Calu3 (cell line): ENCODE measurements around the gene CHI3L1. TPM values are rescaled to one million over a fixed set of nuclear protein-coding genes. Genes with fewer than 3 reads are reported as not detected.

Experiments used
- BruUV-seq: library from RNA; stranded (reverse); fragments of 400-500 nt; replicated peaks from 2 replicates; lab custom pipeline; 2021; lab: Mats Ljungman, UMichigan
- CTCF ChIA-PET: fragments of 300-600 bp; sonication (Branson Sonifier 250); formaldehyde crosslinking; loops from one replicate; lab custom pipeline; 2022; ENCODE audit warnings: antibody characterized with exemption; lab: Charles Lee
- DNase-seq: peaks from one replicate; pipeline ENCODE4 v3.0.0; 2022
- H3K27ac Mint-ChIP-seq: one replicate; pipeline ENCODE4 v1.8.0; 2022; ENCODE audit warnings: mixed read lengths; ENCODE audit not compliant: unreplicated experiment
- H3K27me3 Mint-ChIP-seq: one replicate; pipeline ENCODE4 v1.8.0; 2022; ENCODE audit warnings: mixed read lengths; ENCODE audit not compliant: unreplicated experiment
- H3K36me3 Mint-ChIP-seq: one replicate; pipeline ENCODE4 v1.8.0; 2022; ENCODE audit warnings: mild to moderate bottlenecking, moderate library complexity, mixed read lengths; ENCODE audit not compliant: insufficient read depth, unreplicated experiment
- H3K4me1 Mint-ChIP-seq: one replicate; pipeline ENCODE4 v1.8.0; 2022; ENCODE audit warnings: mild to moderate bottlenecking, low read depth, mixed read lengths; ENCODE audit not compliant: unreplicated experiment
- H3K4me3 Mint-ChIP-seq: one replicate; pipeline ENCODE4 v1.8.0; 2022; ENCODE audit warnings: mild to moderate bottlenecking, low read depth, moderate library complexity, mixed read lengths; ENCODE audit not compliant: unreplicated experiment
- H3K9me3 Mint-ChIP-seq: one replicate; pipeline ENCODE4 v1.8.0; 2022; ENCODE audit warnings: low read depth, mixed read lengths; ENCODE audit not compliant: unreplicated experiment
- intact Hi-C: fragments of 100-400 bp; cut with micrococcal nuclease; formaldehyde crosslinking; loops from one replicate; pipeline ENCODE4 v1.10.0; 2022; ENCODE audit not compliant: unreplicated experiment
- total RNA-seq: library from RNA; stranded (reverse); gene quantifications from 2 replicates; pipeline ENCODE4 v1.2.3, GENCODE V29; 2022
- TF ChIP-seq, protein P1 (sequence below): fragments of 200-600 bp; IDR thresholded peaks from one replicate; pipeline ENCODE4 v1.8.0; 2022; ENCODE audit warnings: antibody characterized with exemption; ENCODE audit not compliant: unreplicated experiment

Gene CHI3L1
- total RNA-seq, 1 experiment from 2014 or later = not detected

DNA sequence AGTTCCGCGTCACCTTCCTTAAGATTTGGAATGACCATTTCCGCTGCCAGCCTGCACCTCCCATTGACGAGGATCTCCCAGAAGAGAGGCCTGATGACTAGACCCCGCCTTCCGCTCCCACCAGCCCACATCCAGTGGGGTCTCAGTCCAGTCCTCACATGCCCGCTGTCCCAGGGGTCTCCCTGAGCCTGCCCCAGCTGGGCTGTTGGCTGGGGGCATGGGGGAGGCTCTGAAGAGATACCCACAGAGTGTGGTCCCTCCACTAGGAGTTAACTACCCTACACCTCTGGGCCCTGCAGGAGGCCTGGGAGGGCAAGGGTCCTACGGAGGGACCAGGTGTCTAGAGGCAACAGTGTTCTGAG is 20.7 kb downstream of the CHI3L1 start:
- DNase-seq = no peak
- Mint-ChIP-seq H3K27me3 (peaks cover 87% of the 10 kb centered on the region), H3K4me3 (no peak overlapping the region), H3K9me3 (no peaks in the 10 kb centered on the region), H3K4me1 (peaks cover 14% of the 10 kb centered on the region), H3K36me3 (no peaks in the 10 kb centered on the region), H3K27ac (no peak overlapping the region)
- BruUV-seq = no TSS peak
- CTCF ChIA-PET = interaction anchor here (1.0 to 2.2 kb wide), 8 partner anchors 9 to 126 kb away, joined by 4 to 18 read pairs (median 6); partner anchors contain the start of gene ADORA1
- intact Hi-C loops = no loop called here
- TF ChIP-seq, protein P1, sequence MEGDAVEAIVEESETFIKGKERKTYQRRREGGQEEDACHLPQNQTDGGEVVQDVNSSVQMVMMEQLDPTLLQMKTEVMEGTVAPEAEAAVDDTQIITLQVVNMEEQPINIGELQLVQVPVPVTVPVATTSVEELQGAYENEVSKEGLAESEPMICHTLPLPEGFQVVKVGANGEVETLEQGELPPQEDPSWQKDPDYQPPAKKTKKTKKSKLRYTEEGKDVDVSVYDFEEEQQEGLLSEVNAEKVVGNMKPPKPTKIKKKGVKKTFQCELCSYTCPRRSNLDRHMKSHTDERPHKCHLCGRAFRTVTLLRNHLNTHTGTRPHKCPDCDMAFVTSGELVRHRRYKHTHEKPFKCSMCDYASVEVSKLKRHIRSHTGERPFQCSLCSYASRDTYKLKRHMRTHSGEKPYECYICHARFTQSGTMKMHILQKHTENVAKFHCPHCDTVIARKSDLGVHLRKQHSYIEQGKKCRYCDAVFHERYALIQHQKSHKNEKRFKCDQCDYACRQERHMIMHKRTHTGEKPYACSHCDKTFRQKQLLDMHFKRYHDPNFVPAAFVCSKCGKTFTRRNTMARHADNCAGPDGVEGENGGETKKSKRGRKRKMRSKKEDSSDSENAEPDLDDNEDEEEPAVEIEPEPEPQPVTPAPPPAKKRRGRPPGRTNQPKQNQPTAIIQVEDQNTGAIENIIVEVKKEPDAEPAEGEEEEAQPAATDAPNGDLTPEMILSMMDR = no peak

DNA sequence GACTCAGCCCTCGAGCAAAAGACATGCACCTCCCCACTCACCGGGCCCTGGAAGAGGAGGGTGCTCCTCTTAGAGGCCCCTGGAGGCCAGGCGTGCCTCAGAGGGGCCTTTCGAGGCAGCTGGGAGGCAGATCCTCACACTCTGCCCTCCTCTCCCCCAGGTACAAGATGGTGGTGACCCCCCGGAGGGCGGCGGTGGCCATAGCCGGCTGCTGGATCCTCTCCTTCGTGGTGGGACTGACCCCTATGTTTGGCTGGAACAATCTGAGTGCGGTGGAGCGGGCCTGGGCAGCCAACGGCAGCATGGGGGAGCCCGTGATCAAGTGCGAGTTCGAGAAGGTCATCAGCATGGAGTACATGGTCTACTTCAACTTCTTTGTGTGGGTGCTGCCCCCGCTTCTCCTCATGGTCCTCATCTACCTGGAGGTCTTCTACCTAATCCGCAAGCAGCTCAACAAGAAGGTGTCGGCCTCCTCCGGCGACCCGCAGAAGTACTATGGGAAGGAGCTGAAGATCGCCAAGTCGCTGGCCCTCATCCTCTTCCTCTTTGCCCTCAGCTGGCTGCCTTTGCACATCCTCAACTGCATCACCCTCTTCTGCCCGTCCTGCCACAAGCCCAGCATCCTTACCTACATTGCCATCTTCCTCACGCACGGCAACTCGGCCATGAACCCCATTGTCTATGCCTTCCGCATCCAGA is 21.3 kb downstream of the CHI3L1 start:
- Mint-ChIP-seq H3K27ac (no peak overlapping the region), H3K36me3 (no peaks in the 10 kb centered on the region), H3K9me3 (no peaks in the 10 kb centered on the region), H3K4me1 (peaks cover 15% of the 10 kb centered on the region), H3K27me3 (peaks cover 87% of the 10 kb centered on the region), H3K4me3 (no peak overlapping the region)
- TF ChIP-seq, protein P1 = no peak
- intact Hi-C loops = no loop called here
- BruUV-seq = no TSS peak
- CTCF ChIA-PET = interaction anchor here (1.6 to 2.2 kb wide), 2 partner anchors 17 to 51 kb away, joined by 5 to 18 read pairs; no protein-coding TSS in a partner anchor
- no peak for DNase-seq

DNA sequence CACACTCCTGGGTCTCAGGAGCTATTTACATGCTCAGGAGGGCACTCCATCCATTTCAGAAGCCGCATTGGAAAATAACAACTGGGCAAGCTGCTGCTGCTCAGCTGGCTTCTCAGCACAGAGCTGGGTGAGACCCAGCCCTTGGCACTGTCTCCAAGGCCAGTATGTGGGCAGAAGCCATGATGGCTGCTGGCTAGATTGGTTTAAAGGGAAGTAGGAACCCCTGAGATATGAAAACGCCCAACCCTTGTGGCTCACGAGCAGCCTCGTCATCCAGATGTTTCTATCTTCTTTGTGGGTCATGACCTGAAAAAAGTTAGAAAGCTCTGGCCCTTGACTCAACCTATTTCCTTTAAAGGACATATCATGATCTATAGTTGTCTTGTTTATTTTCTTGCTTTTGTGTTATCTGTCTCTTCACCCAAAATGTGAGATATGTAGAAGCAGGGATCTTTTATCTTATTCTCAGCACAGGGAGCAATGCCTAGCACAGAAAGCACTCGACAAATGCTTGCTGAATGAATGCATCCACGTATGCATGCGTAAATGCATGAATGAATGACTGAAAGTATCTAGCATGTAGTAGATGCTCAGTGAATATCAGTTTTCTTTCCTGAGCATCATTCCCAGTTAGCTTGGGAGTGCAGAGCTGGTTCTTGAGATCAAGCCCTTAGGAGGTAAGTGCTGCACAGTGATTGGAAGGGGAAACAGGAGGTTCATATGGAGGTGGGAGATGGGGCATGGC is 22.4 kb downstream of the CHI3L1 start:
- Mint-ChIP-seq H3K4me3 (no peak overlapping the region), H3K27me3 (peaks cover 87% of the 10 kb centered on the region), H3K9me3 (peaks cover 6% of the 10 kb centered on the region), H3K36me3 (no peaks in the 10 kb centered on the region), H3K27ac (no peak overlapping the region), H3K4me1 (peaks cover 15% of the 10 kb centered on the region)
- intact Hi-C loops = no loop called here
- DNase-seq = no peak
- no TSS peak for BruUV-seq
- TF ChIP-seq, protein P1 = no peak
- CTCF ChIA-PET = no interaction called here

DNA sequence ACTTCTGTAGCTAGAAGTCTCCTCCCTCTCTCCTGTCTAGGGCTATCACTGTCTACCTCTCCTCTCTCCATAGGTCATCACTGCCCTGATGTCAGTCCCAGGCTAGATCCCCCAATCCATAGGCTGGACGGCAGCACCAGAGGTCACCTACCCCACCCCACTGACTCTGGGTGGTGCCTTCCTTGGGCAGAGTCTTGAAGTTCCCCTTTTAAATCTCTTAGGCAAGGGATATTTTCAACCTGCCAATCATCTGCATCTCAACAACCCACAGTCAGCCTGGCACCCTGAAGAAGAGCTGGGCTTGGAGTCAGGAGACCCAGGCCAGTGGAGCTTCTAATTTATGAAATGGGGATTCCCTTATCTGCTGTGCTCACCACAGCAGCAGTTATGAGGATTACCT is 24.1 kb downstream of the CHI3L1 start:
- CTCF ChIA-PET = interaction anchor here (0.6 to 0.9 kb wide), 2 partner anchors 17 to 44 kb away, joined by 4 to 6 read pairs; no protein-coding TSS in a partner anchor
- intact Hi-C loops = no loop called here
- H3K27me3 Mint-ChIP-seq = peaks cover 94% of the 10 kb centered on the region
- no peak for DNase-seq
- H3K4me1 Mint-ChIP-seq = peaks cover 15% of the 10 kb centered on the region
- TF ChIP-seq, protein P1 = no peak
- peaks cover 14% of the 10 kb centered on the region for H3K9me3 Mint-ChIP-seq
- no TSS peak for BruUV-seq
- H3K36me3 Mint-ChIP-seq = no peaks in the 10 kb centered on the region
- H3K4me3 Mint-ChIP-seq = no peak overlapping the region
- H3K27ac Mint-ChIP-seq = no peak overlapping the region
